SK-N-SH treated with all-trans-retinoic acid at 6 μM for 48 hours (cell line): ENCODE results near the gene JDP2.

Experiments used
- ATAC-seq: fragments of 200-7000 bp; cut with Tn5 transposase; 3 replicates; pipeline ENCODE4 v1.9.1; 2020; ENCODE audit warnings: mild to moderate bottlenecking, moderate library complexity
- ARNTL ChIP-seq: fragments of 450-650 bp; formaldehyde crosslinking; IDR thresholded peaks from 2 replicates; pipeline ENCODE4 v1.5.0; 2020; ENCODE audit warnings: low read depth, mild to moderate bottlenecking, moderate library complexity, borderline replicate concordance
- BACH2 ChIP-seq: fragments of 250-450 bp; sonication (Bioruptor Pico); IDR thresholded peaks from 2 replicates; pipeline ENCODE4 v1.9.0; 2021; ENCODE audit warnings: mild to moderate bottlenecking, borderline replicate concordance
- CSDC2 ChIP-seq: fragments of 250-450 bp; sonication (Bioruptor Pico); IDR thresholded peaks from 2 replicates; pipeline ENCODE4 v1.5.0; 2020; ENCODE audit warnings: mild to moderate bottlenecking, moderate library complexity
- ESRRG ChIP-seq: fragments of 250-450 bp; sonication (Bioruptor Pico); IDR thresholded peaks from 2 replicates; pipeline ENCODE4 v1.6.1; 2021; ENCODE audit warnings: mild to moderate bottlenecking
- GLIS3 ChIP-seq: fragments of 250-450 bp; sonication (Bioruptor Pico); IDR thresholded peaks from 2 replicates; pipeline ENCODE4 v1.5.0; 2020; ENCODE audit warnings: mild to moderate bottlenecking, moderate library complexity
- OSR1 ChIP-seq: fragments of 250-450 bp; sonication (Bioruptor Pico); IDR thresholded peaks from 2 replicates; pipeline ENCODE4 v1.8.0; 2022; ENCODE audit warnings: moderate library complexity, mild to moderate bottlenecking, inconsistent platforms
- RARB ChIP-seq: fragments of 250-450 bp; sonication (Bioruptor Pico); IDR thresholded peaks from 2 replicates; pipeline ENCODE4 v1.8.0; 2021; ENCODE audit warnings: mild to moderate bottlenecking, moderate library complexity
- SNAI2 ChIP-seq: fragments of 250-450 bp; sonication (Bioruptor Pico); IDR thresholded peaks from 2 replicates; pipeline ENCODE4 v1.5.0; 2020; ENCODE audit warnings: mild to moderate bottlenecking, moderate library complexity
- TCF4 ChIP-seq: fragments of 250-450 bp; sonication (Bioruptor Pico); IDR thresholded peaks from 2 replicates; pipeline ENCODE4 v1.8.0; 2021; ENCODE audit warnings: mild to moderate bottlenecking, moderate library complexity, borderline replicate concordance
- TOX ChIP-seq: fragments of 250-450 bp; sonication (Bioruptor Pico); IDR thresholded peaks from 2 replicates; pipeline ENCODE4 v1.8.0; 2021; ENCODE audit warnings: mild to moderate bottlenecking, moderate library complexity, borderline replicate concordance
- ZC3H10 ChIP-seq: fragments of 250-450 bp; sonication (Bioruptor Pico); IDR thresholded peaks from 2 replicates; pipeline ENCODE4 v1.5.1; 2021; ENCODE audit warnings: mild to moderate bottlenecking, moderate library complexity
- ZFP3 ChIP-seq: fragments of 250-450 bp; sonication (Bioruptor Pico); IDR thresholded peaks from 2 replicates; pipeline ENCODE4 v1.5.0; 2020; ENCODE audit warnings: mild to moderate bottlenecking, moderate library complexity
- ZFP30 ChIP-seq: fragments of 450-650 bp; formaldehyde crosslinking; IDR thresholded peaks from 2 replicates; pipeline ENCODE4 v1.5.0; 2022; ENCODE audit warnings: mild to moderate bottlenecking, moderate library complexity
- ZNF70 ChIP-seq: fragments of 450-650 bp; formaldehyde crosslinking; IDR thresholded peaks from 2 replicates; pipeline ENCODE4 v1.5.0; 2020; ENCODE audit warnings: mild to moderate bottlenecking, moderate library complexity
- TF ChIP-seq, protein P1 (sequence below): fragments of 250-450 bp; sonication (Bioruptor Pico); IDR thresholded peaks from 2 replicates; pipeline ENCODE4 v1.5.1; 2021; ENCODE audit warnings: mild to moderate bottlenecking, moderate library complexity
- TF ChIP-seq, protein P2 (sequence below): fragments of 250-450 bp; sonication (Bioruptor Pico); IDR thresholded peaks from 2 replicates; pipeline ENCODE4 v1.5.1; 2020; ENCODE audit warnings: low read depth, mild to moderate bottlenecking, moderate library complexity
- TF ChIP-seq, protein P3 (sequence below): fragments of 250-450 bp; sonication (Bioruptor Pico); IDR thresholded peaks from 2 replicates; pipeline ENCODE4 v1.5.0; 2020; ENCODE audit warnings: mild to moderate bottlenecking, moderate library complexity
- TF ChIP-seq, protein P4 (sequence below): fragments of 250-450 bp; sonication (Bioruptor Pico); IDR thresholded peaks from 2 replicates; pipeline ENCODE4 v1.8.0; 2020; ENCODE audit warnings: mild to moderate bottlenecking, moderate library complexity, borderline replicate concordance

Gene JDP2

DNA sequence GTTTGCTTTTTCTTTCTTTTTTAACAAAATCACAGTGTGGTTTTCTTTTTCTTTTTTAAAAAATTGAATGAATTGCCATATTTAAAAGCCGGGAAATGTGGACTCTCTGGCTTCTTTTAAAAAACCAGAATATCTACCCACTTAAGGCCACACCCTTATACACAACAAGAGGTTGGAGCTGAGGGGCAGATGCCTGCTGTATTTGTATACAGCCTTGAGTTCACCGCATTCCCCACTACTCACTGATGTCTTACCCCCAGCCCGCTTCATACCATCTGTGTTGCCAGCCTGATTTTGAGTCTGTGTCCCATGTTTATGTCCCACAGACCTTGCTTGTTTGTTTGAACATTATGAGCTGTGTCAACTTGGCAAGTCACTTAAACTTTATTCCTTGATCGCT is 14.3 kb downstream of the JDP2 start (continued):
- no peak for TF ChIP-seq SNAI2
- no peak for TF ChIP-seq TOX (CRISPR knock-in tag)
- TF ChIP-seq, all 23 proteins: peak for 0

DNA sequence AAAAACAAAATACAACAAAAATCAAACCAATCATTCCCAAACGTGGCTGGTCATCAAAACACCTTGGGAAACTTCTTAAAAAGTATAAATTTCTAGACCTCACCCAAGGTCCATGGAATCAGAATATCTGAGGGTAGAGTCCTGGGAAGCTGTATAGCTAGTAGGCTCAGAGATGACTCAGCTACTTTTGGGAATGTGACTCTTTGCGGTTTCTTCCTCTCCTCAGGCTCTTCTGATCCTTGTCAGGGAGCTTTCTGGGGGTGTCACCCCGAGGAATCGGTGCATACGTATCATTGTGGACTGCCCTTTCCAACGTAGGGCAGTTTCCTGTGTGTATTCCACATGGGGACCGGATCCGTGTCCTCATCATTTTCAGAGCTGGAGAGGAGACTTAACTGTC is 14.8 kb downstream of the JDP2 start:
- ATAC-seq = no peak
- TF ChIP-seq ESRRG (no peak), CSDC2 (CRISPR knock-in tag) (no peak), BACH2 (no peak), SNAI2 (no peak)
- TF ChIP-seq, protein P1, sequence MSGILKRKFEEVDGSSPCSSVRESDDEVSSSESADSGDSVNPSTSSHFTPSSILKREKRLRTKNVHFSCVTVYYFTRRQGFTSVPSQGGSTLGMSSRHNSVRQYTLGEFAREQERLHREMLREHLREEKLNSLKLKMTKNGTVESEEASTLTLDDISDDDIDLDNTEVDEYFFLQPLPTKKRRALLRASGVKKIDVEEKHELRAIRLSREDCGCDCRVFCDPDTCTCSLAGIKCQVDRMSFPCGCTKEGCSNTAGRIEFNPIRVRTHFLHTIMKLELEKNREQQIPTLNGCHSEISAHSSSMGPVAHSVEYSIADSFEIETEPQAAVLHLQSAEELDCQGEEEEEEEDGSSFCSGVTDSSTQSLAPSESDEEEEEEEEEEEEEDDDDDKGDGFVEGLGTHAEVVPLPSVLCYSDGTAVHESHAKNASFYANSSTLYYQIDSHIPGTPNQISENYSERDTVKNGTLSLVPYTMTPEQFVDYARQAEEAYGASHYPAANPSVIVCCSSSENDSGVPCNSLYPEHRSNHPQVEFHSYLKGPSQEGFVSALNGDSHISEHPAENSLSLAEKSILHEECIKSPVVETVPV (CRISPR knock-in tag) = no peak
- TF ChIP-seq, protein P2, sequence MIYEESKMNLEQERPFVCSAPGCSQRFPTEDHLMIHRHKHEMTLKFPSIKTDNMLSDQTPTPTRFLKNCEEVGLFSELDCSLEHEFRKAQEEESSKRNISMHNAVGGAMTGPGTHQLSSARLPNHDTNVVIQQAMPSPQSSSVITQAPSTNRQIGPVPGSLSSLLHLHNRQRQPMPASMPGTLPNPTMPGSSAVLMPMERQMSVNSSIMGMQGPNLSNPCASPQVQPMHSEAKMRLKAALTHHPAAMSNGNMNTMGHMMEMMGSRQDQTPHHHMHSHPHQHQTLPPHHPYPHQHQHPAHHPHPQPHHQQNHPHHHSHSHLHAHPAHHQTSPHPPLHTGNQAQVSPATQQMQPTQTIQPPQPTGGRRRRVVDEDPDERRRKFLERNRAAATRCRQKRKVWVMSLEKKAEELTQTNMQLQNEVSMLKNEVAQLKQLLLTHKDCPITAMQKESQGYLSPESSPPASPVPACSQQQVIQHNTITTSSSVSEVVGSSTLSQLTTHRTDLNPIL (CRISPR knock-in tag) = no peak
- TF ChIP-seq, protein P3, sequence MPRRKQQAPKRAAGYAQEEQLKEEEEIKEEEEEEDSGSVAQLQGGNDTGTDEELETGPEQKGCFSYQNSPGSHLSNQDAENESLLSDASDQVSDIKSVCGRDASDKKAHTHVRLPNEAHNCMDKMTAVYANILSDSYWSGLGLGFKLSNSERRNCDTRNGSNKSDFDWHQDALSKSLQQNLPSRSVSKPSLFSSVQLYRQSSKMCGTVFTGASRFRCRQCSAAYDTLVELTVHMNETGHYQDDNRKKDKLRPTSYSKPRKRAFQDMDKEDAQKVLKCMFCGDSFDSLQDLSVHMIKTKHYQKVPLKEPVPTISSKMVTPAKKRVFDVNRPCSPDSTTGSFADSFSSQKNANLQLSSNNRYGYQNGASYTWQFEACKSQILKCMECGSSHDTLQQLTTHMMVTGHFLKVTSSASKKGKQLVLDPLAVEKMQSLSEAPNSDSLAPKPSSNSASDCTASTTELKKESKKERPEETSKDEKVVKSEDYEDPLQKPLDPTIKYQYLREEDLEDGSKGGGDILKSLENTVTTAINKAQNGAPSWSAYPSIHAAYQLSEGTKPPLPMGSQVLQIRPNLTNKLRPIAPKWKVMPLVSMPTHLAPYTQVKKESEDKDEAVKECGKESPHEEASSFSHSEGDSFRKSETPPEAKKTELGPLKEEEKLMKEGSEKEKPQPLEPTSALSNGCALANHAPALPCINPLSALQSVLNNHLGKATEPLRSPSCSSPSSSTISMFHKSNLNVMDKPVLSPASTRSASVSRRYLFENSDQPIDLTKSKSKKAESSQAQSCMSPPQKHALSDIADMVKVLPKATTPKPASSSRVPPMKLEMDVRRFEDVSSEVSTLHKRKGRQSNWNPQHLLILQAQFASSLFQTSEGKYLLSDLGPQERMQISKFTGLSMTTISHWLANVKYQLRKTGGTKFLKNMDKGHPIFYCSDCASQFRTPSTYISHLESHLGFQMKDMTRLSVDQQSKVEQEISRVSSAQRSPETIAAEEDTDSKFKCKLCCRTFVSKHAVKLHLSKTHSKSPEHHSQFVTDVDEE (CRISPR knock-in tag) = no peak

DNA sequence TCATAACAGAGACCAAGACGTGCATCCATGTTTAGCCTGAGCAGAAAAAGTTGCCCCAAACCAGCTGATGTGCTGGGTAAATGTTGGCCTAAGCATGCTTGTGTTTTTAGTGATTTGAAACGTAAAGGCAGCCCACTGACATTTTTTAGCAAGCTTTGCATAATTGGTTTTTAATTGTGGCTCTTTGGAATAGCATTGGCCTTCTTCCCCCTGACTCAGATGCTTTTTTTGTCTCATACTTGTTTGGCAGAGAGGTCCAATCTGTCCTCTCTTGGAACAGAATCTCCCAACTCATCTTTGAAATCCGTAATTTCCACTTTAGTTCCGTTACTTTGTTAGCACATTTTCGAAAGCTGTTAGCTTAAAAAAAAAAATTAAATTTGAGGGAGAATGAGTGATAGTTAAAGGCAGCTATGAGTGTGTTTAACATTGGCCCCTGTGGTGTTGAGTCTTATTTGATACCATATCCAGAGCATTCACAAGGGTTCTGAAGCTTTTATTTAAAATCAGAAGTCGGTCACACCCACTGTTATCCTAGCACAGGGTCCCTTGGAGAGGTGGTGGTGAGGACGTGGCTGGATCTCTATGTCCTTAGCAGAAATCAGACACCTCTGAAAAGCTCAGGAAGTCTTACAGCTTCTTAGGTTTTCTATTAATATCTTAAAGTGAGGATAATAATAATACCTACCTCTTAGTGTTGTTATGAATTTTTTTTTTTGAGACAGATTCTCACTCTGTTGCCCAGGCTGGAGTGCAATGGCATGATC is 15.6 kb downstream of the JDP2 start:
- TF ChIP-seq OSR1 (no peak), BACH2 (no peak), ZNF70 (no peak), ESRRG (no peak), TCF4 (CRISPR knock-in tag) (no peak), GLIS3 (CRISPR knock-in tag) (no peak), ZFP30 (CRISPR knock-in tag) (no peak), SNAI2 (no peak), CSDC2 (CRISPR knock-in tag) (no peak), RARB (CRISPR knock-in tag) (no peak)
- TF ChIP-seq, protein P4, sequence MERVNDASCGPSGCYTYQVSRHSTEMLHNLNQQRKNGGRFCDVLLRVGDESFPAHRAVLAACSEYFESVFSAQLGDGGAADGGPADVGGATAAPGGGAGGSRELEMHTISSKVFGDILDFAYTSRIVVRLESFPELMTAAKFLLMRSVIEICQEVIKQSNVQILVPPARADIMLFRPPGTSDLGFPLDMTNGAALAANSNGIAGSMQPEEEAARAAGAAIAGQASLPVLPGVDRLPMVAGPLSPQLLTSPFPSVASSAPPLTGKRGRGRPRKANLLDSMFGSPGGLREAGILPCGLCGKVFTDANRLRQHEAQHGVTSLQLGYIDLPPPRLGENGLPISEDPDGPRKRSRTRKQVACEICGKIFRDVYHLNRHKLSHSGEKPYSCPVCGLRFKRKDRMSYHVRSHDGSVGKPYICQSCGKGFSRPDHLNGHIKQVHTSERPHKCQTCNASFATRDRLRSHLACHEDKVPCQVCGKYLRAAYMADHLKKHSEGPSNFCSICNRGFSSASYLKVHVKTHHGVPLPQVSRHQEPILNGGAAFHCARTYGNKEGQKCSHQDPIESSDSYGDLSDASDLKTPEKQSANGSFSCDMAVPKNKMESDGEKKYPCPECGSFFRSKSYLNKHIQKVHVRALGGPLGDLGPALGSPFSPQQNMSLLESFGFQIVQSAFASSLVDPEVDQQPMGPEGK (CRISPR knock-in tag) = no peak
- TF ChIP-seq, protein P2 (CRISPR knock-in tag) = no peak
- TF ChIP-seq, protein P3 (CRISPR knock-in tag) = no peak
- no peak for ATAC-seq

DNA sequence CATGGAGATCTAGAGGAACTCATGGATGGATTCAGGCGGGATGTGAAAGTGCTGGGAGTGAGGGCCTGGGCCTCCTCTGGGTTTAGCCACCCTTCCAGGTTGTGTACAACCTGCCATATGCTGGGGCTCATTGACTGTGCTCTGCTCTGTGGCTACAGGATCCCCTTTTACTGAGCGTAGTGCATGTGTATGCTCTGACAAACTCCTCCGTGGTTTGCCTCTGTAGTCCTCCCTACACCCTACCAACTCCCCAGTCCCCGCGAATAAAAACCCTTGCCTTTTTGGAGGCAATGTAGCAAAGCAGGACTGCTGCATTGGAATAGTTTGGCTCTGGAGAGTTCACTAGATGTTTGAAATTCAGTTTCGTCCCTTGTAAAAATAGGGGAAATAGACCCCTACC is 17.4 kb downstream of the JDP2 start:
- no peak for ATAC-seq
- TF ChIP-seq ZC3H10 (CRISPR knock-in tag) (no peak), GLIS3 (CRISPR knock-in tag) (no peak), SNAI2 (no peak), ZFP3 (CRISPR knock-in tag) (no peak), ARNTL (CRISPR knock-in tag) (no peak)
- TF ChIP-seq, protein P2 (CRISPR knock-in tag) = no peak
- TF ChIP-seq, protein P1 (CRISPR knock-in tag) = no peak
- TF ChIP-seq, protein P4 (CRISPR knock-in tag) = no peak
